H1 (cell line): Measurements from ENCODE around the gene HMGN3. TPM values are rescaled to one million over a fixed set of nuclear protein-coding genes. Genes with fewer than 3 reads are reported as not detected.

ENCODE experiments used
- CTCF ChIA-PET: fragments of 300-600 bp; sonication (Branson Sonifier 250); formaldehyde crosslinking; loops from one replicate; lab custom pipeline; 2021; ENCODE audit not compliant: partially characterized antibody; lab: Charles Lee
- POLR2A ChIA-PET: fragments of 300-600 bp; sonication (Branson Sonifier 250); formaldehyde crosslinking; loops from one replicate; lab custom pipeline; 2021; ENCODE audit warnings: inconsistent platforms; ENCODE audit not compliant: partially characterized antibody; lab: Charles Lee
- DNase-seq, 2 experiments: peaks; one replicate each; pipeline versions ENCODE4 v3.0.0 to v3.0.0-alpha.2; 2010 to 2022; ENCODE audit warnings: low spot score in 2 of 2, low read depth in 1 of 2, mixed read lengths in 1 of 2
- FAIRE-seq: peaks from 2 replicates; lab custom pipeline; 2011; peaks lifted over from hg19 to GRCh38; lab: Jason Lieb, UNC
- H2AFZ ChIP-seq: 2 replicates; pipeline ENCODE4 v1.8.1; 2012; ENCODE audit warnings: low read length, inconsistent platforms
- H2AK5ac ChIP-seq: 2 replicates; pipeline ENCODE4 v1.6.1; 2013; ENCODE audit warnings: low read depth, low read length
- H2BK120ac ChIP-seq: replicated peaks from 2 replicates; pipeline ENCODE3; 2013; ENCODE audit warnings: low read depth, low read length, inconsistent platforms
- H2BK12ac ChIP-seq: 2 replicates; pipeline ENCODE4 v1.6.1; 2013; ENCODE audit warnings: low read depth, low read length
- H2BK15ac ChIP-seq: 2 replicates; pipeline ENCODE4 v1.6.1; 2013; ENCODE audit warnings: low read length
- H2BK20ac ChIP-seq: 2 replicates; pipeline ENCODE4 v1.6.1; 2013; ENCODE audit warnings: low read length
- H2BK5ac ChIP-seq: 2 replicates; pipeline ENCODE4 v1.6.1; 2013; ENCODE audit warnings: low read depth, low read length
- H3K14ac ChIP-seq: 2 replicates; pipeline ENCODE4 v1.6.1; 2013; ENCODE audit warnings: inconsistent platforms; ENCODE audit not compliant: insufficient read length
- H3K18ac ChIP-seq: 2 replicates; pipeline ENCODE4 v1.6.1; 2013; ENCODE audit warnings: low read length; ENCODE audit errors: extremely low read depth
- H3K23ac ChIP-seq: 2 replicates; pipeline ENCODE4 v1.6.1; 2013; ENCODE audit warnings: inconsistent platforms; ENCODE audit not compliant: insufficient read length
- H3K23me2 ChIP-seq: 2 replicates; pipeline ENCODE4 v1.6.1; 2013; ENCODE audit warnings: low read depth, low read length
- H3K27ac ChIP-seq: 2 replicates; pipeline ENCODE4 v1.6.1; 2011; ENCODE audit warnings: low read depth, low read length, inconsistent platforms
- H3K27me3 ChIP-seq, 4 experiments: replicated peaks in 1 of 4; 1 replicate in 1 of 4; 2 replicates in 3 of 4; pipeline versions ENCODE4 v1.6.1 to v1.8.1; 2011 to 2013; ENCODE audit warnings: low read length in 3 of 4, mild to moderate bottlenecking in 3 of 4, inconsistent platforms in 2 of 4, mixed read lengths in 2 of 4, moderate library complexity in 1 of 4; ENCODE audit not compliant: control insufficient read depth in 3 of 4, insufficient read depth in 3 of 4; ENCODE audit errors: extremely low read depth in 1 of 4
- H3K36me3 ChIP-seq, 4 experiments: 2 replicates each; pipeline versions ENCODE4 v1.6.1 to v1.8.1; 2011 to 2013; ENCODE audit warnings: mild to moderate bottlenecking in 4 of 4, low read length in 3 of 4, moderate library complexity in 2 of 4, control low read depth in 1 of 4, inconsistent platforms in 1 of 4; ENCODE audit not compliant: insufficient read depth in 4 of 4, control insufficient read depth in 2 of 4
- H3K4ac ChIP-seq: replicated peaks from 2 replicates; pipeline ENCODE3; 2013; ENCODE audit warnings: low read length, low read depth, mixed read lengths, inconsistent platforms; ENCODE audit not compliant: insufficient read length
- H3K4me1 ChIP-seq, 4 experiments: replicated peaks in 1 of 4; 1 replicate in 1 of 4; 2 replicates in 3 of 4; pipeline versions ENCODE4 v1.6.1 to v1.8.1; 2011 to 2013; ENCODE audit warnings: low read length in 3 of 4, inconsistent platforms in 2 of 4, mixed read lengths in 1 of 4; ENCODE audit not compliant: insufficient read depth in 4 of 4, control insufficient read depth in 3 of 4
- H3K4me2 ChIP-seq, 2 experiments: 2 replicates each; pipeline versions ENCODE4 v1.6.1 to v1.8.1; 2011 to 2013; ENCODE audit warnings: low read depth in 2 of 2, low read length in 2 of 2, control low read depth in 1 of 2, inconsistent platforms in 1 of 2, mild to moderate bottlenecking in 1 of 2; ENCODE audit not compliant: insufficient read depth in 1 of 2
- H3K4me3 ChIP-seq, 4 experiments: fragments of 200-600, 300-600 bp in 1 of 4; sonication (generic), shearing (Covaris generic), sonication (Bioruptor Twin) in 1 of 4; 2 replicates each; pipeline versions ENCODE4 v1.5.1 to v1.8.1; 2011 to 2016; ENCODE audit warnings: low read length in 4 of 4, low read depth in 3 of 4, control low read depth in 2 of 4, inconsistent platforms in 2 of 4, mild to moderate bottlenecking in 2 of 4, mixed read lengths in 1 of 4, moderate library complexity in 1 of 4; ENCODE audit not compliant: insufficient read depth in 2 of 4; ENCODE audit errors: extremely low read depth in 1 of 4
- H3K56ac ChIP-seq: replicated peaks from 2 replicates; pipeline ENCODE3; 2013; ENCODE audit warnings: low read depth, mild to moderate bottlenecking, mixed read lengths, low read length, inconsistent platforms; ENCODE audit not compliant: insufficient read length
- H3K79me1 ChIP-seq: 2 replicates; pipeline ENCODE4 v1.6.1; 2013; ENCODE audit warnings: low read depth, low read length, control low read depth
- H3K79me2 ChIP-seq, 2 experiments: 2 replicates each; pipeline versions ENCODE4 v1.6.1 to v1.8.1; 2012 to 2013; ENCODE audit warnings: low read length in 2 of 2, mild to moderate bottlenecking in 2 of 2, inconsistent platforms in 1 of 2; ENCODE audit not compliant: insufficient read depth in 2 of 2, control insufficient read depth in 1 of 2
- H3K9ac ChIP-seq, 4 experiments: replicated peaks in 1 of 4; 1 replicate in 1 of 4; 2 replicates in 3 of 4; pipeline versions ENCODE4 v1.6.1 to v1.8.1; 2011 to 2013; ENCODE audit warnings: low read depth in 3 of 4, low read length in 3 of 4, control low read depth in 2 of 4, mild to moderate bottlenecking in 2 of 4, moderate library complexity in 2 of 4, inconsistent platforms in 1 of 4; ENCODE audit errors: extremely low read depth in 1 of 4
- H3K9me3 ChIP-seq, 2 experiments: 2 replicates each; pipeline versions ENCODE4 v1.6.1 to v1.8.1; 2012 to 2013; ENCODE audit warnings: mild to moderate bottlenecking in 2 of 2, moderate library complexity in 2 of 2, control low read depth in 1 of 2, inconsistent platforms in 1 of 2, low read depth in 1 of 2, low read length in 1 of 2, mixed read lengths in 1 of 2; ENCODE audit not compliant: insufficient read depth in 2 of 2
- H4K20me1 ChIP-seq, 2 experiments: replicated peaks in 1 of 2; 2 replicates each; pipeline versions ENCODE3 to v1.8.1; 2011 to 2013; ENCODE audit warnings: inconsistent platforms in 2 of 2, low read length in 2 of 2, mild to moderate bottlenecking in 1 of 2; ENCODE audit not compliant: insufficient read depth in 2 of 2, control insufficient read depth in 1 of 2
- H4K5ac ChIP-seq: 2 replicates; pipeline ENCODE4 v1.6.1; 2013; ENCODE audit warnings: low read length, low read depth, mixed read lengths, inconsistent platforms; ENCODE audit not compliant: insufficient read length
- H4K8ac ChIP-seq: 2 replicates; pipeline ENCODE4 v1.8.0; 2013; ENCODE audit warnings: mild to moderate bottlenecking, moderate library complexity, low read length, inconsistent platforms; ENCODE audit not compliant: insufficient read depth; ENCODE audit errors: extremely low read depth
- H4K91ac ChIP-seq: replicated peaks from 2 replicates; pipeline ENCODE3; 2013; ENCODE audit warnings: low read length, mixed read lengths, inconsistent platforms; ENCODE audit not compliant: insufficient read length
- ASH2L ChIP-seq: fragments of 200-600, 300-600 bp; sonication (generic); IDR thresholded peaks from one replicate; pipeline ENCODE4 v1.7.1; 2017; ENCODE audit warnings: low read length
- ATF2 ChIP-seq: IDR thresholded peaks from 2 replicates; pipeline ENCODE4 v1.6.1; 2012; ENCODE audit warnings: low read length, inconsistent platforms
- BACH1 ChIP-seq: IDR thresholded peaks from 2 replicates; pipeline ENCODE4 v1.6.1; 2012; ENCODE audit warnings: low read length, improper control_type of control experiment
- CBX8 ChIP-seq: fragments of 300-800, 300-1000 bp; sonication (generic); IDR thresholded peaks from 2 replicates; pipeline ENCODE4 v1.7.1; 2016; ENCODE audit warnings: low read depth, low read length, borderline replicate concordance
- CREB1 ChIP-seq: IDR thresholded peaks from 2 replicates; pipeline ENCODE4 v1.6.1; 2012; ENCODE audit warnings: inconsistent platforms
- JUND ChIP-seq: IDR thresholded peaks from 2 replicates; pipeline ENCODE4 v1.6.1; 2011; ENCODE audit warnings: mild to moderate bottlenecking, improper control_type of control experiment, low read length
- NRF1 ChIP-seq: IDR thresholded peaks from 2 replicates; pipeline ENCODE4 v1.6.1; 2011; ENCODE audit warnings: mild to moderate bottlenecking, low read depth, low read length, improper control_type of control experiment
- TAF1 ChIP-seq: IDR thresholded peaks from 2 replicates; pipeline ENCODE4 v1.6.1; 2011; ENCODE audit warnings: mild to moderate bottlenecking, low read depth, low read length
- TEAD4 ChIP-seq: IDR thresholded peaks from 2 replicates; pipeline ENCODE4 v1.6.1; 2012; ENCODE audit warnings: low read depth, low read length, inconsistent platforms, mixed read lengths
- USF2 ChIP-seq: IDR thresholded peaks from 2 replicates; pipeline ENCODE4 v1.6.1; 2011; ENCODE audit warnings: low read length, improper control_type of control experiment
- ZNF274 ChIP-seq: IDR thresholded peaks from 2 replicates; pipeline ENCODE4 v1.7.0; 2012; ENCODE audit warnings: low read length, borderline replicate concordance; ENCODE audit errors: extremely low read depth
- WGBS, 2 experiments: shearing (Covaris generic) in 1 of 2; methylation state at CpG; one replicate each; pipeline versions ENCODE4 v1.1.6 to v1.1.7; 2013 to 2015; ENCODE audit warnings: low lambda C conversion rate in 2 of 2, mixed read lengths in 2 of 2, inconsistent platforms in 1 of 2, low coverage in 1 of 2, missing lambda C conversion rate in 1 of 2; ENCODE audit not compliant: insufficient replicate concordance in 2 of 2, insufficient coverage in 1 of 2, insufficient read length in 1 of 2; ENCODE audit errors: extremely low coverage in 1 of 2, missing lambda C conversion rate in 1 of 2; 5-methylcytosine and 5-hydroxymethylcytosine counted together
- polyA plus RNA-seq, 7 experiments: library from polyadenylated mRNA; depleted of rRNA in 3 of 7; stranded (reverse) in 5 of 7; unstranded in 2 of 7; fragments of >200 nt in 5 of 7; fragments of 200-250 nt in 2 of 7; gene quantifications; 1 replicate in 5 of 7; 2 replicates in 1 of 7; 4 replicates in 1 of 7; pipeline versions ENCODE4 v1.2.1 to v1.2.3, GENCODE V29; 2011 to 2013; ENCODE audit warnings: missing spikeins in 2 of 7, mixed read lengths in 2 of 7
- total RNA-seq: library from RNA; stranded (reverse); fragmentation: NEBNext Ultra II Directional; extraction: Animal tissue kit (Norgen Biotek cat#: 25700); gene quantifications from 2 replicates; pipeline ENCODE4 v1.2.1, GENCODE V29; 2021

The HMGN3 gene
- total and polyA plus RNA-seq, 2 of the 8 experiments (the other 6 are each of a cell fraction or from before 2014, with no cell fraction given) = 84.4 to 167 TPM

GRCh38 chr6:79188885-79189480 lies 45.5 kb downstream of the HMGN3 start:
- Histone ChIP-seq H3K27ac (no peak overlapping the region), H3K27me3 (peaks cover 0 to 2% (median 0%) of the 10 kb centered on the region in 4 experiments; a peak in 1 of 7 replicates), H2BK20ac (no peak overlapping the region), H2BK15ac (no peak overlapping the region), H3K79me2 (no peaks in the 10 kb centered on the region), H2BK120ac (no peak overlapping the region), H3K23me2 (no peaks in the 10 kb centered on the region), H3K4me1 (no peaks in the 10 kb centered on the region), H3K56ac (no peak overlapping the region), H4K5ac (no peak overlapping the region), H2AFZ (peak overlapping the region; percentile 70), H4K8ac (no peak overlapping the region), H3K4me3 (no peak overlapping the region), H3K9ac (no peak overlapping the region), H3K23ac (no peak overlapping the region), H3K36me3 (peaks cover 0 to 13% (median 3%) of the 10 kb centered on the region in 4 experiments; a peak in 2 of 8 replicates), H3K9me3 (peaks cover 10 to 14% of the 10 kb centered on the region in 2 experiments), H2BK12ac (no peak overlapping the region), H2AK5ac (no peak overlapping the region), H3K4me2 (no peak overlapping the region)
- FAIRE-seq (no peak), DNase-seq (no peak)
- POLR2A ChIA-PET = interaction anchor here (1.0 to 1.3 kb wide), 2 partner anchors 35 to 111 kb away, joined by 3 to 4 read pairs; partner anchors contain the start of gene PHIP
- TF ChIP-seq CBX8 = no peak
- no peak for TF ChIP-seq ASH2L
- TF ChIP-seq JUND = no peak
- no peak for TF ChIP-seq TEAD4
- TF ChIP-seq BACH1 = no peak
- no peak for TF ChIP-seq USF2
- no peak for TF ChIP-seq NRF1
- TF ChIP-seq ATF2 = no peak
- TF ChIP-seq CREB1 = no peak
- no peak for TF ChIP-seq TAF1
- no peak for TF ChIP-seq ZNF274
- TF ChIP-seq, all 59 proteins: peak for 0
- Histone ChIP-seq H3K14ac (no peak overlapping the region), H4K20me1 (no peaks in the 10 kb centered on the region), H4K91ac (no peak overlapping the region), H3K79me1 (no peaks in the 10 kb centered on the region), H3K4ac (no peak overlapping the region), H2BK5ac (no peak overlapping the region), H3K18ac (no peak overlapping the region)
- WGBS, 2 experiments = 74% methylated on average over 3 of the region's 3 CpGs; no CpG with 5 or more reads in 1 of the 2 experiments
- CTCF ChIA-PET = interaction anchor here (0.6 to 0.8 kb wide), 3 partner anchors 17 to 113 kb away, joined by 3 read pairs; no protein-coding TSS in a partner anchor
